Activated CD4-positive, alpha-beta T cell treated with anti-CD3 and anti-CD28 coated beads, Interleukin-2, amount 50 U/mL, for 48 hours (primary cell): ENCODE measurements around the gene ATG3.
"Not testable (repeated sequence)": the region's sequence is repeated elsewhere in the genome, so short reads cannot be mapped to it uniquely, and the experiment has no call there.

Experiments
- DNase-seq, 2 experiments: peaks; one replicate each; pipeline ENCODE4 v3.0.0-alpha.2; 2020

The ATG3 gene

GRCh38 chr3:112560721-112561483, 860 bp downstream of the ATG3 start:
- DNase-seq, result peak; percentile 76 to 82

DNA sequence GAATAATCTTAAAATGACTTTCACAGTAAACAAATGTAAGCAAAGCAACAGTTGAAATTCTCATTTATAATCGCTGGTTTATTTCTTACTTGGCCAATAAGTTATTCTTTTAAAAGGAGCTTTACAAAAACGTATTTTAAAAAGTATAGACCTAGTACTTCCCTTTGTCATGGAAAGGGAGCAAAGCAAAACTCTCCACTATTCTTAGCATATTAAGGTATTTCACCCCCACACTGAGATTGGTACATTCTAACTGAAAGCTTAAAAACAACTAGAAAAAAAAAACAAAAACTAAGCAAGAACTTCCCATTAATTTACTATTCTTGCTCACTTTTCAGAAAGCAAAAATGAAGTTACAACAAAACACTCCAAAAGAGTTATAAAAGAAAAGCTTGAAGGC, 1.5 kb downstream of the ATG3 start:
- DNase-seq, result no peak

DNA sequence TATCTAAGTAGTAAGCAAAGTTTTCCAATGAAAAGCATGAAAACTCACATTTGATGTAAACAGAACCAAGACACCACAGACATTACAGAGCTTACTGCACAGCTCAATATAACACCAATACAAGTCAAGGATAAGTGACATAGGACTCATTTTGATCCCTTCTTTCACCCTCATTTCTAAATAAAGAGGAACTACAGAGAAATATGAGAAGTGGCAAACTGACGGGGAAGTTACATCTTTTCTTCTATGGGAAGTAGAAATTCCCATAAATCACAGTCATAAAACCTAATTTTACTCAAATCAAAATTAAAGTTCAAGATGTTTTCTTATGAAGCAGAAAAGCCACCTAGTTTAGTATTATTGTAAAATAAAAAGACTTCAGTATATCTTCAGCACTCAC, 3.8 kb downstream of the ATG3 start:
- DNase-seq, result no peak

DNA sequence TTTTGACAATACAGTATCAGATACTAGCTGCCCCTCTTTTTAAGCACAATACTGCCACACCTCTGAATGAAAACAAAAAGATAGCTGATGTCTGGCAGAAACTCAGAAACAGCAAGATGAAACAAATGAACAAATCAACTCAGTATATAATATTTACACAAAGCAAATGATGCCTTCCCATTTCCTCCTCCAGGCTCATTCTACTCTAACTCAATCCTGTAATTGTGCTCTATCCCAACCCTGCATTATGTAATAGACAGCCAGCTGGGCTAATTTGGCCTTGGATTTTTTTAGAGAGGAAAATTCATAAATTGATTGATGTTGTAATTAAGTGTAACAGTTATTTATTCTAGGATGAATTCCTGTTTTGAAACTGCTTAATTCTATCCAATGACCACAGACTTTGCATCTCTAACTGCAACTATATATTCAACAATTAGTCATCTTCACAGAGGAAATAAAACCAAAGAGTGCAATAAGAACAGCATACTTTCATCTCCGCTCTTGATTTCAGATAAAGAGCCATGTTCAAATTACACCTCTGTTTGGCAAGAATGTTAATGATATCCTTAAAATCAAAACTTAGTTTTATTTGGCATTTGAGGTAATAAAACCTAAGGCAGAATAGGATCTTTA, 6.1 kb downstream of the ATG3 start:
- DNase-seq, result no peak

GRCh38 chr3:112550859-112551258, 10.9 kb downstream of the ATG3 start:
- DNase-seq, result no peak

DNA sequence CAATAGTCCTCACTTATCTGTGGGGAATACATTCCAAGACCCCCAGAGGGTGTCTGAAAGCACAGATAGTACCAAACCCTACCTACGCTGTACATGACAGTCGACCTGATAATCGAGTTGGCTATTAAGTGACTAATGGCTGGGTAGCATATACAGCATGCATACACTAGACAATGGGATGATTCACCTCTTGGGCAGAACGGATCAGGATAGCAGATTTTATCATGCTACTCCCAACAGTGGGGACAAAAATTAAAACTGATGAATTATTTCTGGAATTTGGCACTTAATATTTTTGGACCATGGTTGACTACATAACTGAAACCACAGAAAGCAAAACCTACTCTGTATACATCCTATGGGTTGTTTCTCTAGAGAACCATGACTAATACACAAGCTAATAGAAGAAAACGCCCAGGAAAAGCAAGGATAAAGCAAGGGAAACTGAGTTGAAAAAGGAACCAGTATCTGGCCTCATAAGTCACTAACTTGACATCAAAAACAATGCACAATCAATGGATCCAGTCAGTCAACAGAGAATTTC, 15.5 kb downstream of the ATG3 start:
- DNase-seq, result no peak

- DNase-seq, result no peak
Measured at GRCh38 chr3:112539825-112540650, 21.7 kb downstream of the ATG3 start.

DNA sequence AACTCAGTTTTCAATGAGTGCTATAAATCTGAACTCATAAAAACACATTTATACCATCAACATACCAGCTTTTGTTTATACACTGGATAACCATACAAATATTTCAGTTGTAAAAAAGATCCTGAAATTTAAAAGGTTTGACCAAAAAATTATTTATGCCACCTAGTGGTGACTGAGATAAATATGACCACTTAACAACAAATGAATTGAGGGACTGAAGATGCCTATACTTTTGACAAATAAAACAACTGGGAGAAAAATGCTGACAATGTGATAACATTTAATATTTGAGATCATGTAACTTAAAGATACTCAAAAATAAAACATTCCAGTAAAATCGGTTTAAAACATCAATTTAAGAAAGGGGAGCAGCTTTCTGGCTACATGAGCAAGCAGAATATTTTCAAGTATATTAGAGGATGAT, 30.4 kb downstream of the ATG3 start:
- DNase-seq, result no peak

- DNase-seq, result no peak
Measured at GRCh38 chr3:112530573-112530972, 31.2 kb downstream of the ATG3 start.

GRCh38 chr3:112524127-112524526, 37.6 kb downstream of the ATG3 start:
- not testable (repeated sequence) for DNase-seq

GRCh38 chr3:112519424-112520001, 42.2 kb downstream of the ATG3 start:
- no peak for DNase-seq

DNA sequence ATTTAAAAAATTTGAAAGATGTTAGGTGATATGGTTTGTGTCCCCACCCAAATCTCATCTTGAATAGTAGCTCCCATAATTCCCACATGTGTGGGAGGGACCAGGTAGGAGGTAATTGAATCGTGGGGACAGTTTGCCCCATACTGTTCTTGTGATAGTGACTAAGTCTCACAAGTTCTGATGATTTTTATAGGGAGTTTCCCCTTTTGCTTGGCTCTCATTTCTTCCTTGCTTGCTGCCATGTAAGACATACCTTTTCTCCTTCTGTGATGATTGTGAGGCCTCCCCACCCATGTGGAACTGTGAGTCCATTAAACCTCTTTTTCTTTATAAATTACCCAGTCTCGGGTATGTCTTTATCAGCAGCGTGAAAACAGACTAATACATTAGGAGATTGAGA, 42.8 kb downstream of the ATG3 start:
- peak in 1 of 2 experiments; percentile 17 for DNase-seq

DNA sequence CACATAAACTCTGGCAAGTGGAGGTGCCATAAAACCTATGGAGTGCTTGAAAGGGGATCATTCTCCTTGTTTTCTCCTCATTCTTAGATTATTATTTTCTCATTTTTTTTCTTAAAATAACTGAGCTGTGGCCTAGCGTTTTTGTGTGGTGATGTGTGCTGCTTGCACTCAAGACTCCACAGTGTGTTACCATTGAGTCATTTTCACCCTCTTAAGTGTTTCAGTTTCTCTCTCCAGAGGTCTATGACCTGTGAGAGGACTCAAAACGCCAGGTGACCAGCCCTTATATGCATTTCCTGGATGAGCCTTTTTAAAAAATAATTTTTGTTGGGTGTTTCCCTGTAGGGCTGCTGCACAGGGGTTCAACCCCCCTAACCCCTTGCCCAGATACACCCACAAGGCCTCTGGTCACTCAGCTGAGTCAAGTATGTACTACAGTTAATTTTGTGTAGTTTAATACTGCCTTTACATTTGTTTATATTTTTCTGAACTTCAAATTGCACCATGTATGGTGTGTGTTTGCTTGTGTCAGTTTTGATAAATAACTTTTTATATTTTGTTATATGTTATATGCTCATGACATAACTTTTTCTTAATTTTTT, 47.1 kb downstream of the ATG3 start:
- peak in 1 of 2 experiments; percentile 31 for DNase-seq

DNA sequence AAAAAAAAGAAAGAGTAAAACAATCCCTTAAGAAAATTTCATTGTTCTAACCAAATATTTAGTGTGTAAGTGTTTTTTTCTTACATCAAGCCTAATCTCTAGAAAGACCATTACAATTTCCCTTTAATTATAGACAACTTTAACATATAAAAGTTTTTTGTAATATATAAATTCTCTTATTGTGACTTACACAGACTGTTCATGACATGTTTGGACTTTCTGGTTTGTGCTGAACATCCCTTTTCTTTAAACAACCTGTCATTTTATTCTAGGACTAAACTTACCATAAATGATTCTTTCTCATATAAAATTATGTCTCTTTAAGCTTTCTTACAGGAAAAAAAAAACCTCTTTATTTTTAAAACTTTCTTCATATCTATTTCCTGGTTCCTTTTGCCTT, 49.4 kb downstream of the ATG3 start:
- DNase-seq, result no peak

- no peak for DNase-seq
Measured at GRCh38 chr3:112508860-112509259, 52.9 kb downstream of the ATG3 start.

DNA sequence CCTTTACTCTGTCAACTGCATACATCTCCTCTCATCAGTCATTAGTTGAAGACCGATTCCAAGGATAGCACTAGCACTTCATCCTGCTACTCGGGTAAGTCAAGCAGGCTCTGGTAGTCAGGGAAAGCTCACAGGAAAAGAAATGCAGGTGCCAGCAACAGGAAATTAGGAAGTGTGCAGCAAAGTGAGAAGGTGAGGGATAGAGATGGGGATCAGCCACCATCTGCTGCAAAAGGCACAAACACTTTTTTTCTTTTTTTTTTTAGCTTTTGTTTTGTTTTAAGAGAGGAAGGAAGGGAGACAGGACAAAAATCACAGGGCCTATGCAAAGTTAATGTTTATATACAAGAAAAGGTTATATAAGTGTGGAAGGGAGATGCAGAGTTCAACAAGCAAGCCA, 53.5 kb downstream of the ATG3 start:
- no peak for DNase-seq

DNA sequence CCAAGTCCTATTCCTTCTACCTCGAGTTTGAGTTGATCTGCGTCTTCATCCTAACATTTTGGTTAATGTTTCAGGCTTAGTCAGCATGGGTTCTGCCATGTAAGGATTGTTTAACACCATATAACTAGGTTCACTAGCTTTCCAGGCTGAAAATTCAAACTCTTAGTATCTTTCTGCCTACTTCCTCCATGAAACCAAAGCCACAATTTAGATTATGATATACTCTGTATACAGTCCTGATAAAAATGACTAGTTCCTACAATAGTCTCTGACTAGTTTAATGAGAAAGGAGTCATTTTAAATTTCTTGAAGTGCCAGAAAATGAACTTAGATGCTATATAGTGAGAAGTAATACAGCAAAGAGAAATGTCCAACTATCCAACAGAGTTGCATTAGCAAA, 55.9 kb downstream of the ATG3 start:
- DNase-seq, result no peak

DNA sequence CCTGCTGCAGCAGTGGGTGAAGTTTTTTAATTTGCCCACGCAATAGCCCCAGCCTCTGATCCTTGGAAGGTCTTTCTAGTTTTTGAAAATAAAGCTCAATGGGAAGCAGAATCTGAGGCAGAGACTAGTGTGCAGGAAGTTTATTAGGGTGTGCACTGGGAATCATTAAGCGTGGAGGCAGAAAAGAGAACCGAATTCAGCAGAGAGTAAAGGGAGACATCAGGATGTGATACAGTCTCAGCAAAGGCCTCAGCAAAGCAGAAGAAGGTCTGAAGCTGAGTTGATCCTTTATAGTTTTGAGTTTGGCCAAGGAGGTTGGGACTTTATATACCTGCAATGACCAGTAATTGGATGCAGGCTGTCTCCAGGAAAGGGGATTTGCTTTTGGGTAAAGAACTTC, 57.6 kb downstream of the ATG3 start:
- no peak for DNase-seq

- no peak for DNase-seq
Measured at GRCh38 chr3:112503304-112503972, 58.3 kb downstream of the ATG3 start.

GRCh38 chr3:112500621-112501020, 61.1 kb downstream of the ATG3 start:
- DNase-seq, result no peak

DNA sequence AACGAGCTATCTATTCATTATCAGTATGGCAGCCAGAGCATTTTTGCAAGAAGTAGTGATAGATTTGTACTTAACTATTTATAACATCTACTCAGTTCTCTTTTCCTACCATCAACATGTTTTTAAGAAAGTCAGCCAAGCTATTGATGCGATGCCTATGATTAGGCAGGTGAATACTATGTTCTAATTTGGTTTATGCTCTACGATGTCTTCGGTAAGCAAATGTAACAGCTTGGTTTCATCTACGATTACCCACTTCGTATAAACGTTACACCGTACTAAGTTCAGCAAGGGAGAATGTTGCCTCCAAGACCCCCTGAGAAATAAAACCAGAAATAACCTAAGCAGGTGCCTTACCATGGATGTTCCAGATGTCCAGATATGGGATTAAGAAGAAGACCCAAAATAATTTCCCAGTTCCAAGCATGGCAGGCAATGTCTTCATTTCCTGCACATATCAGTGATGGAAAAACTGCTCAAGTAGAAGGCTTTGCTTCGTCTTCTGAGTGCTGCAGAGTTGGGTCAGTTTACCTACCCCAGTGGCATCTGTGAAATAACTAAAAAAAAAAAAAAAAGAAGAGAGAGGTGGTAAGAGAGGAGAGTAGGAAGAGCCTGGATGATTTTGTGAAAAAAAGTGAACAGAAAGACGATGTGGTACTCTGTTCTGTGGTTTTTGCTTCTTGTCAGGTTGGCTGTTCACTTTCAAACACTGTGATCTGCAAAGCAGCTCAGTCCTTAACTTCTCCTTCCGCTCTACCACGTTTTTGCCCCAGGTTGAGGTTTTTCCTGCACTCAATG, 62.6 kb downstream of the ATG3 start, which contains the start of gene BTLA:
Gene BTLA (minus strand): TSS at position 559 of the 798 bp plus-strand sequence. CDS start 114 bp downstream, at position 445.
- peak in 1 of 2 experiments; percentile 41 for DNase-seq
